ENCODE data around the gene ATG13.

DNA sequence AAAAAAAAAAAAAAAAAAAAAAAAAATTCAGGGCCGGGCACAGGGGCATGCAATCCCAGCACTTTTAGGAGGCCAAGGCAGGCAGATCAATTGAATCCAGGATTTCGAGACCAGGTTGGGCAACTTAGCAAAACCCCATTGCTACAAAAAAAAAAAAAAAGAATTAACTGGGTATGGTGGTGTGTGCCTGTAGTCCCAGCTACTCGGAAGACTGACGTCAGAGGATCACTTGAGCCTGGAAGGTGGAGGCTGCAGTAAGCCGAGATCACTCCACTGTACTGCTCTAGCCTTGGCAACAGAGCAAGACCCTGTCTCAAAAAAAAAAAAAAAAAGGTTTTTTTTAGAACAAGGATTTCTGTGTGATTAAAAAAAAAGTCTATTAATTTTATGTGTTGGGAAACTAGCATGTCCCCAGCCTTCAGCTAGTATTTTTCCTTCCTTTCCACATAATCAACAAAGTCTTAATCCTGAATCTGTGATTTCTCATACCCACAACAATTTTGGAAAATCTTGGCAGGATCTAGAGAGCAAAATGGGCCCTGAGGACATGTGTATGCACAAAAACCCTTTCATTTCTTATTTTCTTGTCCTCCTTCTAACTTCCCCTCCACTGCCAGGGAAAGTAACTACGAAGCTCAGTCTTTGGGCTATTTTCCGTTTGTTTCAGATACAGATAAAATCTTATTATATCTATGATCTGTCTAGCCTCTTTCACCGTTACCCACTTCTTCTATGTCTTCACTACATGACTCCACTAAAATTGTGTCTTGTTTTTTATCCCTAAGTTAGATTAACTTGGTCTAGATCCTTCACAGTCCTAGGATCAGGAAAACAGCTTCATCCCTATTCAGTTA, 17.8 kb upstream of the ATG13 start:
- peak in 1 of 2 donors; percentile 39 for TF ChIP-seq POLR2A (IDR thresholded peaks at IDR 0.05)
- TF ChIP-seq, protein P1, sequence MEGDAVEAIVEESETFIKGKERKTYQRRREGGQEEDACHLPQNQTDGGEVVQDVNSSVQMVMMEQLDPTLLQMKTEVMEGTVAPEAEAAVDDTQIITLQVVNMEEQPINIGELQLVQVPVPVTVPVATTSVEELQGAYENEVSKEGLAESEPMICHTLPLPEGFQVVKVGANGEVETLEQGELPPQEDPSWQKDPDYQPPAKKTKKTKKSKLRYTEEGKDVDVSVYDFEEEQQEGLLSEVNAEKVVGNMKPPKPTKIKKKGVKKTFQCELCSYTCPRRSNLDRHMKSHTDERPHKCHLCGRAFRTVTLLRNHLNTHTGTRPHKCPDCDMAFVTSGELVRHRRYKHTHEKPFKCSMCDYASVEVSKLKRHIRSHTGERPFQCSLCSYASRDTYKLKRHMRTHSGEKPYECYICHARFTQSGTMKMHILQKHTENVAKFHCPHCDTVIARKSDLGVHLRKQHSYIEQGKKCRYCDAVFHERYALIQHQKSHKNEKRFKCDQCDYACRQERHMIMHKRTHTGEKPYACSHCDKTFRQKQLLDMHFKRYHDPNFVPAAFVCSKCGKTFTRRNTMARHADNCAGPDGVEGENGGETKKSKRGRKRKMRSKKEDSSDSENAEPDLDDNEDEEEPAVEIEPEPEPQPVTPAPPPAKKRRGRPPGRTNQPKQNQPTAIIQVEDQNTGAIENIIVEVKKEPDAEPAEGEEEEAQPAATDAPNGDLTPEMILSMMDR (IDR thresholded peaks at IDR 0.05) = no peak

All from adrenal gland (tissue), 5 donors.